GM12878 (cell line): Measurements from ENCODE around the gene EBPL. TPM values are rescaled to one million over a fixed set of nuclear protein-coding genes. Genes with fewer than 3 reads are reported as not detected.

Source experiments
- ATF7 ChIP-seq: fragments of 450-650 bp; IDR thresholded peaks from 2 replicates; pipeline ENCODE4 v1.6.1; 2016; ENCODE audit warnings: low read depth, mild to moderate bottlenecking
- BHLHE40 ChIP-seq, 2 experiments: fragments of 450-650 bp in 1 of 2; IDR thresholded peaks; 2 replicates each; pipeline ENCODE4 v1.6.1; 2011 to 2017; ENCODE audit warnings: low read depth in 2 of 2, borderline replicate concordance in 1 of 2, improper control_type of control experiment in 1 of 2, low read length in 1 of 2, mild to moderate bottlenecking in 1 of 2
- DPF2 ChIP-seq: fragments of 450-650 bp; IDR thresholded peaks from 2 replicates; pipeline ENCODE4 v1.6.1; 2017; ENCODE audit warnings: mild to moderate bottlenecking
- HDGF ChIP-seq: fragments of 450-650 bp; IDR thresholded peaks from 2 replicates; pipeline ENCODE4 v1.6.1; 2016; ENCODE audit warnings: antibody characterized with exemption
- IKZF1 ChIP-seq: fragments of 450-650 bp; conservative IDR thresholded peaks from 2 replicates; pipeline ENCODE4 v1.6.1; 2017; ENCODE audit warnings: antibody characterized with exemption, mild to moderate bottlenecking
- MEF2A ChIP-seq: IDR thresholded peaks from 2 replicates; pipeline ENCODE4 v1.6.1; 2011; ENCODE audit warnings: low read depth, mild to moderate bottlenecking, low read length, moderate library complexity; ENCODE audit not compliant: insufficient read depth
- RB1 ChIP-seq: fragments of 450-650 bp; formaldehyde crosslinking; IDR thresholded peaks from 2 replicates; pipeline ENCODE4 v1.6.1; 2017; ENCODE audit warnings: mild to moderate bottlenecking, borderline replicate concordance
- RFX5 ChIP-seq: IDR thresholded peaks from 2 replicates; pipeline ENCODE4 v1.6.1; 2011; ENCODE audit warnings: low read depth, low read length, improper control_type of control experiment
- ZSCAN29 ChIP-seq: fragments of 450-650 bp; IDR thresholded peaks from 2 replicates; pipeline ENCODE4 v1.6.1; 2017; ENCODE audit warnings: mild to moderate bottlenecking, moderate library complexity
- polyA plus RNA-seq, 11 experiments: library from polyadenylated mRNA; depleted of rRNA in 4 of 11; unstranded in 6 of 11; stranded (reverse) in 5 of 11; fragments of >200 nt; fragmentation: Nextera tagmentation in 4 of 11; fragmentation: Illumina TruSeq in 1 of 11; extraction: Ambion mirVana in 4 of 11; extraction: Trizol in 1 of 11; gene quantifications; 1 replicate in 1 of 11; 2 replicates in 10 of 11; pipeline versions ENCODE4 v1.2.1 to v1.2.3, GENCODE V29; 2011 to 2016; ENCODE audit warnings: inconsistent platforms in 2 of 11, missing spikeins in 2 of 11, low read depth in 1 of 11
- total RNA-seq, 4 experiments: library from RNA; depleted of rRNA in 3 of 4; stranded (reverse); fragments of >200 nt in 3 of 4; fragmentation: Illumina TruSeq in 1 of 4; extraction: Trizol in 1 of 4; gene quantifications; 2 replicates each; pipeline versions ENCODE4 v1.2.1 to v1.2.3, GENCODE V29; 2013 to 2021
- TF ChIP-seq, protein P1 (sequence below): IDR thresholded peaks from 2 replicates; pipeline ENCODE4 v1.6.1; 2012; ENCODE audit warnings: low read depth, low read length, improper control_type of control experiment
- TF ChIP-seq, protein P2 (sequence below): IDR thresholded peaks from 2 replicates; pipeline ENCODE4 v1.6.1; 2012; ENCODE audit warnings: low read depth, low read length, improper control_type of control experiment
- TF ChIP-seq, protein P3 (sequence below): fragments of 450-650 bp; IDR thresholded peaks from 2 replicates; pipeline ENCODE4 v1.6.1; 2017; ENCODE audit warnings: borderline replicate concordance
- TF ChIP-seq, protein P4 (sequence below): IDR thresholded peaks from 2 replicates; pipeline ENCODE4 v1.6.1; 2011; ENCODE audit warnings: mild to moderate bottlenecking, low read depth, low read length, moderate library complexity; ENCODE audit not compliant: insufficient replicate concordance
- TF ChIP-seq, protein P5 (sequence below): fragments of 450-650 bp; IDR thresholded peaks from 2 replicates; pipeline ENCODE4 v1.6.1; 2017; ENCODE audit warnings: mild to moderate bottlenecking
- TF ChIP-seq, protein P6 (sequence below): fragments of 150-350 bp; IDR thresholded peaks from 2 replicates; pipeline ENCODE4 v1.6.1; 2014; ENCODE audit warnings: mild to moderate bottlenecking, low read depth, low read length
- TF ChIP-seq, protein P7 (sequence below): IDR thresholded peaks from 2 replicates; pipeline ENCODE4 v1.6.1; 2012; ENCODE audit warnings: low read length, inconsistent platforms

Gene EBPL
- total and polyA plus RNA-seq, 10 of the 15 experiments (the other 5 are each of a cell fraction or from before 2014, with no cell fraction given) = 6.2 to 72.8 (median 43.5) TPM

DNA sequence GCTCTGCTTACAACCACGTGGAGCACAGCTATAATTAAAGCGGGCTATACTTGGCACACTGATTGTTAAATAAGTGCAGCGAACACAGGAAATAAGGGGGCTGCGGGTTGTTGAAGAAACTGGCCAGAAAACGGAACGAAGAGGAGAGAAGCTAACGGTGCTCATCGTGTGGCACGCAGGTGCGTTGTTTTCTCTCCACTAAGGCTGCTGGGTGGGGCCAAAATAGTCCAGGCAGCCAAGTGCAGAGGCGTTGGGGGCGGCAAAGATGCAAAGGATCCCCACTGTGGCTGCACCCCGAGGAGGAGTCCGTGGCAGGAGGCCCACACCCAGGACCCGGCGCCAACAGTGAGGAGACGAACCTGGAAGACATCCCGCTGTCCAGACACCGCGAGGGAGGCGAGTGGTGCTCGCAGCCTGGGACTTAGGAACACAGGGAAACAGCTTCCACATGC is 71.1 kb downstream of the EBPL start (continued):
- TF ChIP-seq, protein P1, sequence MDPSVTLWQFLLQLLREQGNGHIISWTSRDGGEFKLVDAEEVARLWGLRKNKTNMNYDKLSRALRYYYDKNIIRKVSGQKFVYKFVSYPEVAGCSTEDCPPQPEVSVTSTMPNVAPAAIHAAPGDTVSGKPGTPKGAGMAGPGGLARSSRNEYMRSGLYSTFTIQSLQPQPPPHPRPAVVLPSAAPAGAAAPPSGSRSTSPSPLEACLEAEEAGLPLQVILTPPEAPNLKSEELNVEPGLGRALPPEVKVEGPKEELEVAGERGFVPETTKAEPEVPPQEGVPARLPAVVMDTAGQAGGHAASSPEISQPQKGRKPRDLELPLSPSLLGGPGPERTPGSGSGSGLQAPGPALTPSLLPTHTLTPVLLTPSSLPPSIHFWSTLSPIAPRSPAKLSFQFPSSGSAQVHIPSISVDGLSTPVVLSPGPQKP = no peak
- TF ChIP-seq, protein P2, sequence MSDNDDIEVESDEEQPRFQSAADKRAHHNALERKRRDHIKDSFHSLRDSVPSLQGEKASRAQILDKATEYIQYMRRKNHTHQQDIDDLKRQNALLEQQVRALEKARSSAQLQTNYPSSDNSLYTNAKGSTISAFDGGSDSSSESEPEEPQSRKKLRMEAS = no peak
- TF ChIP-seq, protein P3, sequence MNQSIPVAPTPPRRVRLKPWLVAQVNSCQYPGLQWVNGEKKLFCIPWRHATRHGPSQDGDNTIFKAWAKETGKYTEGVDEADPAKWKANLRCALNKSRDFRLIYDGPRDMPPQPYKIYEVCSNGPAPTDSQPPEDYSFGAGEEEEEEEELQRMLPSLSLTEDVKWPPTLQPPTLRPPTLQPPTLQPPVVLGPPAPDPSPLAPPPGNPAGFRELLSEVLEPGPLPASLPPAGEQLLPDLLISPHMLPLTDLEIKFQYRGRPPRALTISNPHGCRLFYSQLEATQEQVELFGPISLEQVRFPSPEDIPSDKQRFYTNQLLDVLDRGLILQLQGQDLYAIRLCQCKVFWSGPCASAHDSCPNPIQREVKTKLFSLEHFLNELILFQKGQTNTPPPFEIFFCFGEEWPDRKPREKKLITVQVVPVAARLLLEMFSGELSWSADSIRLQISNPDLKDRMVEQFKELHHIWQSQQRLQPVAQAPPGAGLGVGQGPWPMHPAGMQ = no peak
- TF ChIP-seq, protein P4, sequence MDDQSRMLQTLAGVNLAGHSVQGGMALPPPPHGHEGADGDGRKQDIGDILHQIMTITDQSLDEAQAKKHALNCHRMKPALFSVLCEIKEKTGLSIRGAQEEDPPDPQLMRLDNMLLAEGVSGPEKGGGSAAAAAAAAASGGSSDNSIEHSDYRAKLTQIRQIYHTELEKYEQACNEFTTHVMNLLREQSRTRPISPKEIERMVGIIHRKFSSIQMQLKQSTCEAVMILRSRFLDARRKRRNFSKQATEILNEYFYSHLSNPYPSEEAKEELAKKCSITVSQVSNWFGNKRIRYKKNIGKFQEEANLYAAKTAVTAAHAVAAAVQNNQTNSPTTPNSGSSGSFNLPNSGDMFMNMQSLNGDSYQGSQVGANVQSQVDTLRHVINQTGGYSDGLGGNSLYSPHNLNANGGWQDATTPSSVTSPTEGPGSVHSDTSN = no peak
- TF ChIP-seq RB1 (no peak), RFX5 (no peak), ZSCAN29 (no peak), BHLHE40 (IDR thresholded peaks at IDR 0.05; ENCODE audit: borderline replicate concordance in 1 of 2, low read depth in 2 of 2, low read length in 1 of 2) (peak in 1 of 2 experiments; percentile 20; a peak in 1 of 4 replicates), IKZF1 (peak; percentile 24; the same call in 1 of the 2 replicates), HDGF (no peak), DPF2 (0 out of 2 replicates have a peak, but pooled peaks have one; percentile 18), ATF7 (no peak), MEF2A (peak; percentile 54; the same call in 1 of the 2 replicates)
- TF ChIP-seq, protein P5, sequence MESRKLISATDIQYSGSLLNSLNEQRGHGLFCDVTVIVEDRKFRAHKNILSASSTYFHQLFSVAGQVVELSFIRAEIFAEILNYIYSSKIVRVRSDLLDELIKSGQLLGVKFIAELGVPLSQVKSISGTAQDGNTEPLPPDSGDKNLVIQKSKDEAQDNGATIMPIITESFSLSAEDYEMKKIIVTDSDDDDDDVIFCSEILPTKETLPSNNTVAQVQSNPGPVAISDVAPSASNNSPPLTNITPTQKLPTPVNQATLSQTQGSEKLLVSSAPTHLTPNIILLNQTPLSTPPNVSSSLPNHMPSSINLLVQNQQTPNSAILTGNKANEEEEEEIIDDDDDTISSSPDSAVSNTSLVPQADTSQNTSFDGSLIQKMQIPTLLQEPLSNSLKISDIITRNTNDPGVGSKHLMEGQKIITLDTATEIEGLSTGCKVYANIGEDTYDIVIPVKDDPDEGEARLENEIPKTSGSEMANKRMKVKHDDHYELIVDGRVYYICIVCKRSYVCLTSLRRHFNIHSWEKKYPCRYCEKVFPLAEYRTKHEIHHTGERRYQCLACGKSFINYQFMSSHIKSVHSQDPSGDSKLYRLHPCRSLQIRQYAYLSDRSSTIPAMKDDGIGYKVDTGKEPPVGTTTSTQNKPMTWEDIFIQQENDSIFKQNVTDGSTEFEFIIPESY = no peak
- TF ChIP-seq, protein P6, sequence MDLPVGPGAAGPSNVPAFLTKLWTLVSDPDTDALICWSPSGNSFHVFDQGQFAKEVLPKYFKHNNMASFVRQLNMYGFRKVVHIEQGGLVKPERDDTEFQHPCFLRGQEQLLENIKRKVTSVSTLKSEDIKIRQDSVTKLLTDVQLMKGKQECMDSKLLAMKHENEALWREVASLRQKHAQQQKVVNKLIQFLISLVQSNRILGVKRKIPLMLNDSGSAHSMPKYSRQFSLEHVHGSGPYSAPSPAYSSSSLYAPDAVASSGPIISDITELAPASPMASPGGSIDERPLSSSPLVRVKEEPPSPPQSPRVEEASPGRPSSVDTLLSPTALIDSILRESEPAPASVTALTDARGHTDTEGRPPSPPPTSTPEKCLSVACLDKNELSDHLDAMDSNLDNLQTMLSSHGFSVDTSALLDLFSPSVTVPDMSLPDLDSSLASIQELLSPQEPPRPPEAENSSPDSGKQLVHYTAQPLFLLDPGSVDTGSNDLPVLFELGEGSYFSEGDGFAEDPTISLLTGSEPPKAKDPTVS = no peak
- TF ChIP-seq, protein P7, sequence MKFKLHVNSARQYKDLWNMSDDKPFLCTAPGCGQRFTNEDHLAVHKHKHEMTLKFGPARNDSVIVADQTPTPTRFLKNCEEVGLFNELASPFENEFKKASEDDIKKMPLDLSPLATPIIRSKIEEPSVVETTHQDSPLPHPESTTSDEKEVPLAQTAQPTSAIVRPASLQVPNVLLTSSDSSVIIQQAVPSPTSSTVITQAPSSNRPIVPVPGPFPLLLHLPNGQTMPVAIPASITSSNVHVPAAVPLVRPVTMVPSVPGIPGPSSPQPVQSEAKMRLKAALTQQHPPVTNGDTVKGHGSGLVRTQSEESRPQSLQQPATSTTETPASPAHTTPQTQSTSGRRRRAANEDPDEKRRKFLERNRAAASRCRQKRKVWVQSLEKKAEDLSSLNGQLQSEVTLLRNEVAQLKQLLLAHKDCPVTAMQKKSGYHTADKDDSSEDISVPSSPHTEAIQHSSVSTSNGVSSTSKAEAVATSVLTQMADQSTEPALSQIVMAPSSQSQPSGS = 0 out of 2 replicates have a peak, but pooled peaks have one; percentile 29
